Midbrain (tissue), 1 donor: ENCODE results near the gene ACOX2.

ENCODE experiments used
- DNase-seq: peaks from one replicate; lab custom pipeline; 2025; lab: John Stamatoyannopoulos, UW

The ACOX2 gene

DNA sequence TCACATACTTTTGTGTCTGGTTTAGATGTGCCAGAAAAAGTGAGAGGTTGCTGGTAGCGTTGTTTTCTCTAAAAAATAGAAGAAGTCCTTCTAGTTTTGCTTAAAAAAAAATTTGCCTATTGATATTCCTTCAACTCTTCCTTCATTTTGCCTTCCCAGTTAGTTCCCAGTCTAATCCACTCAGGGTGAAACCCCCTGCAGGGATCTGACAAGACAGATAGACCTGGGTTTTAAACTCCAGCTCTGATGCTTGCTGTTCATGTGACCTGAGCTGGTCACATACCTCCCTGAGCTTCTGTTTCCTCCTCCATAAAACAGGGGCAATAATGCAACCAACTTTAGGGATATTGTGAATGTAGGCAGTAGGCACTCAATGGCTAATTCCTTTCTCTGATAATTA, 63.7 kb downstream of the ACOX2 start:
- DNase-seq = no peak

DNA sequence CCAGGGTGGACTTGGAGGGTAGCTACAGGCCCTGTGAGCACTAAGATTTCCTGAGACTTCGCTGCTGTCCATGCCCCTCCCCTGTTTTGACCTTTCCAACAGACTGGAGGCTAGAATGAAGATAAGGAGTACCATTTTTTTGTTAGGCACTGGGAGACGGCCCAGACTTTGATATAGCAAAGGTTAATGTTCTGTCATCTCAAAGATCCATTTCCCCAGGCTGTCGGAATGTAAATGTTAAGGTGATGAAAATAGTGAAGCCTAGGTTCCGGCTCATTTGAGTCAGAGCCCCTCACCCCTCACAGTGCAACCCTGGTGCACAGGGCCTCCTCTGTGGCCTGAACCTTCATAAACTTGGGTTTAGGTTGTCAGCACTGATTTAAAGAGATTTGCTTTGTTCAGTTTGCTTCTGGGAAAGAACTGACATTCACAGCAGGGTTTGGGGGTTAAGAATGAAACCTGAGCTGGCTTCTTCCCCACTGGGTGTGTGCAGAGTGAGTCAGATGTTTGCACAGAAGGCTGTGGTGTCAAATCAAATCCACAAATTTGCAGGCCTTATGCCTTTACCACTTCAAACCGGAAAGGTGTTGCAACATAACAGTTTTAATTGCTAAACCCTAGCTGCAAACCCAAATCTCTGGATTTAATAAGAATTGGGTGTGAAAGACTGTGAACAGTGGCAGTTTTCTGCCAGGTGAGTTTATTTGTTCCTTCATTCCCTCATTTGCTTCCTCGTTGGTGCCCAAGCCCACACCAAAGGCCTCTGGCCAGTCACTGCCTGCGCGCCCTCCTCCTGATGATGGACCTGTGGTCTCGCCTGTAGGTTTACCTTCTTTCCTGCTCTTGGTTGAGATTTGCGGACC, 65.7 kb downstream of the ACOX2 start:
- no peak for DNase-seq

DNA sequence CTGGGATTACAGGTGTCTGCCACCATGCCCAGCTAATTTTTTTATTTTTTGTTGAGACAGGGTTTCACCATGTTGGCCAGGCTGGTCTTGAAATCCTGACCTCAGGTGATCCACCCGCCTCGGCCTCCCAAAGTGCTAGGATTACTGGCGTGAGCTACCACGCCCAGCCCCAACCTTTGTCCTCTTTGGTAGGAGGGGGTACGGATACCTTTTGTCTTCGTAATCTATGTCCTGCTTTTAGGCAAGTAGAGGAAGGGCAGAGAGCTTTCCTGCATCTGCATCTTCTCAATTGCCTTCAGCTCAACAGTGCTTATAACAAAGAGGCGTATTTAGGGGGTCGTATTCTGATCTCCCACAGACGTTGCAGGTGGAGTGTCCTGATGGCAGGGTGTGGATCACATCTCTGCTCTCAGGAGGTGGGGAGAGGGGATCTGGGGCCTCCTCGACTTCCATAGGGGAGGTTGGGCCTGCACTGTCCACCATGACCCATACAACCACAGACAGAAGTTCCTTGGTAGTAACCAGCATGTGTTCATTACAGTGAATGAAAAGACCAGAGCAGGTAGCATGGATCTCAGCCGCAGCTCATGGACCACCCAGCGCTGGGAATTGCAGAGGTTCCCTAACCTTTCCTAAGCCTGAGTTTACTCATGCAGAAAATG, 66.5 kb downstream of the ACOX2 start:
- no peak for DNase-seq

DNA sequence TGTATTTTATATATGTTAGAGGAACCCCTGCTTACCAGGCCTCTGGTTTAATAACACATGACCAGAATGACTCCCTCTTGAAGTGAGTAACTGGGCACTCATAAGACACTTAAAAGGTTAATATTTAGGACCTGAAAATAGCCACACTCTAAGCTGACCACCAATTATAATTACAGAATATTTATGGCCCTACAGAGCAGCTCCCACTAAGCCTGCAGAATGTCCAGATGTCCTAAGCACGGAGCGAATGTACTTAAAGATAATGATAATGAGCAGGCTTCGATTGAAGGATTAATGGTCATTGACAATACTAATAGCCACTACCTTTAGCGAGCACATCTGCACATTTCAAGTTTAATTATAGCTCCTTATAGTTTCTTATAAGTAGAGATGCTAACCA, 67.9 kb downstream of the ACOX2 start:
- DNase-seq = no peak

DNA sequence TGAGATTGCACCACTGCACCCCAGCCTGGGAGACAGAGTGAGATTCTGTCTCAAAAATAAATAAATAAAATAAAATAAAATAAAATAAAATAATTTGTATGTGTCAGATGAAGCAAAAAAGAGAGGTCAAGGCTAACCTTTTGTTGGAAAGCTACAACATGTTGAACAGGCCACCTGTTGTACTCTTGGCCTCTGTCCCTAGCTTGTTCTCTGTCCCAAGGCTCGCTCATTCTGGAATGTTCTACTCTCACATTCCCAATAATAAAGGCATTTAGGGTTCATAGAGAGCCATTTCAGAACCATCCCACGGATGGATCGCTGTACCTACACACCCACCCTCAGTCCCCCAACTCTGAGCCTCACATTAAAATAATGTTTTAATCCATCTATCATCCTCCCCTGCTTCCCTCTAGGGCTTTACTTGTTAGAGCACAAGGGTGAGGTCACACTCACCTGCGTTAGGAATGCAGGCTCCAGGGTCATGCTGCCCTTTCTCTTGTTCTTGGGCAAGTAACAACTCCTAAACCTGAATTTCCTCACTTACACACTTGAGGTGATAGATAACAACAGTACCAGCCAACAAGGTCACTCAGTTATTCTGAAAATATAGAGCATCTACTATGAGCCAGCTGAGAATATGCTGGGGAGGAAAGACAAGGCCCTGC, 70.0 kb downstream of the ACOX2 start:
- DNase-seq = no peak

DNA sequence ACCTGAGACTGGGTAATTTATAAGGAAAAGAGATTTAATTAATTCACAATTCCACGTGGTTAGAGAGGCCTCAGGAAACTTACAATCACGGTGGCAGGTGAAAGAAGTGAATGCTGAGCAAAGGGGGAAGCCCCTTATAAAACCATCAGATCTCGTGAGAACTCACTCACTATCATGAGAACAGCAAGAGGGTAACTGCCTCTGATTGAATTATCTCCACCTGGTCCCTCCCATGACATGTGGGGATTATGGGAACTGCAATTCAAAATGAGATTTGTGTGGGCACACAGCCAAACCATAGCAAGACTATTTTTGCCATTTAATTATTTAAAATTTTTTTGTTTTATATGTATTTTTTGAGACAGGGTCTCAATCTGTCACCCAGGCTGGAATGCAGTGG, 72.1 kb downstream of the ACOX2 start:
- DNase-seq = no peak

DNA sequence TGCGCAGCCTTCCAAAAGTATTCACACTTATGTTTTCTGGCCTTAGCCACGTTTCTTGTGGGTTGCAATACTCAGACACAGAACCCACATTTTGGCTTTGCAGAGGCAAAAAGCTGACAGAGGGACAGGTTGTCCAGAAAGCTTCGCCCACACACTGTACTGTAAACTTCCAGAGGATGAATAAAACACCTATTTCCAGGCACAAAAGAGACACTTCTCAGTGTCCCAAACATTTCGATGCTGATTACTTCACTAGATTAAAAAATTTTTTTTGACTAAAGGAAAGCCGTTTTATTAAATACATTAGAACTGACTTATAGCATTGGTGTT, 73.1 kb downstream of the ACOX2 start:
- DNase-seq = no peak

DNA sequence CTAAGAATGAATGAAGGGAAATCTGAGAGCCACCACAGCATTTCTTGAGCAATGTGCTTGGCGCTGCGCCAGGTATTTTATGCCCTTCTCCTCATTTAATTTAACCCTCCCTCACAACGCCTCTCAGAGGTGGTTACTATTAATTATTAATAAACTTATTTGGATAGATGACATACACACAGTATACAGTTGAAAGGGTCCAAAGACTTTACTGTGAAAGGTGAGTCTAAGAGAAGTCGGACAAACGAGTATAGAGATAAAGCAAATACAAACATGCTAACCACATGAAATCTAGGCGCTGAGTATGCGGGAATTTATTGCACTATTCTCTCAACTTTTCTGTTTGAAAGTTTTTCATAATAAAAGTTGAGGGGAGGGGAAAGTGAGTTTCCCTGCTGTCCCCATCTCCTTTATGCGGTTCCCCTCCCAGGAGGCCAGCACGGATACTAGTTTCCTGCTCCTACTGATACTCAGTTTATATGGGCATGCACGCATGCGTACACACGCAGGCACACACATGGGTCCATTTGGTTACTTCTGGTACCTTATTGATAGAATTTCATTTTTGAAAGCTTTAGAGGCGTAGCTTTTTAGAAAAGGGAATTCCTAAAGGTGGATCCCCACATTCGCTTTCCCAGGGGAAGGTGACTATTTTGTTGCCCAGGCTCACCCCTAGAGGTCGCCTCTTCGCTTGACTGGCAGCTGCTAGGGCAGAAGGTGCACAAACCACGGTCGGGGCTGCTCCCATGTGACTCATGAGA, 73.6 kb downstream of the ACOX2 start:
- DNase-seq = peak; percentile 50

DNA sequence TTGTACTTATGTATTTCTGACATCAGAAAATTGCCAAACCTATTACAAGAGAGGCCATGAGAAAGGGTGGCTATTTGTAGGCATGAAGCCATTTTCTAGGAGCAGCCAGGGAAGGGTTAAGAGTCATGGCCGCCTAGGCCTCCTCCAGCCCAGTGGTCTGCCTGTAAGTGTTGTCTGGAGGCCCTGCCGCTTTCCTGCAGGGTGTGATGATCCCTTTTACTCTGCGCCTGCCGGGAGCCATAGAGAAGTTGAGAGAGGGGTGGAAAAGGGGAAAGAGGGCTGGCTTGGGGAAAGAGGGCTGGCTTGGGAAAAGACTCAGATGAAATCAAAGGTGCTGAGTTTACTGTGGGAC, 74.2 kb downstream of the ACOX2 start:
- DNase-seq = no peak

DNA sequence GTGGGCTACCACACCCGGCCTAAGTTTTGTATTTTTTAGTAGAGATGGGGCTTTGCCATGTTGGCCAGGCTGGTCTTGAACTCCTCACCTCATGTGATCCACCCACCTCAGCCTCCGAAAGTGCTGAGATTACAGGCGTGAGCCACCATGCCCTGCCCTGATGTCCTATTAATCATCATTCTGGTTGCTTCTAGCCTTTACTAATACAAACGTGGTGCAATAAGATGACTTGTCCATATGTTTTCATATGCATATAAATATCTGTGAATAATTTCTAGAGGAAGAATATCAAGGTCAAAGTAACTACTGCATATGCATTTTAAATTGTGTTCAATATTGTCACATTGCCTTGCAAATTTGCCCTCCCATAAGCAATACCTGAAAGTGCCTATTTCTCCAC, 77.8 kb downstream of the ACOX2 start:
- no peak for DNase-seq
